Measurements from ENCODE around the gene SIGLEC11. TPM values are rescaled to one million over a fixed set of nuclear protein-coding genes. Genes with fewer than 3 reads are reported as not detected.
A peak's percentile ranks its signal among the peaks of the same experiment; 100 is the strongest.

The SIGLEC11 gene
- total RNA-seq, 1 experiment from 2014 or later, result not detected

- Mint-ChIP-seq H3K27ac (ENCODE audit: unreplicated experiment) (peak overlapping the region; percentile 50), H3K27me3 (ENCODE audit: unreplicated experiment) (peaks cover 24% of the 10 kb centered on the region), H3K36me3 (ENCODE audit: insufficient read depth, unreplicated experiment) (peaks cover 37% of the 10 kb centered on the region), H3K4me3 (ENCODE audit: low read depth, unreplicated experiment) (peak overlapping the region; percentile 20), H3K9me3 (ENCODE audit: low read depth, unreplicated experiment) (peaks cover 2% of the 10 kb centered on the region), H3K4me1 (ENCODE audit: low read depth, unreplicated experiment) (peaks cover 29% of the 10 kb centered on the region)
- intact Hi-C loops (cut with micrococcal nuclease; ENCODE audit: unreplicated experiment), result no loop called here
- CTCF ChIA-PET, result no interaction called here
- TF ChIP-seq CTCF (IDR thresholded peaks at IDR 0.05; ENCODE audit: unreplicated experiment), result no peak
- no TSS peak for BruUV-seq (replicated peaks)
- no peak for DNase-seq
Observed at GRCh38 chr19:49933643-49934042, 27.3 kb downstream of the SIGLEC11 start.

- Mint-ChIP-seq H3K27ac (ENCODE audit: unreplicated experiment) (no peak overlapping the region), H3K4me1 (ENCODE audit: low read depth, unreplicated experiment) (peaks cover 32% of the 10 kb centered on the region), H3K36me3 (ENCODE audit: insufficient read depth, unreplicated experiment) (peaks cover 42% of the 10 kb centered on the region), H3K27me3 (ENCODE audit: unreplicated experiment) (peaks cover 24% of the 10 kb centered on the region), H3K9me3 (ENCODE audit: low read depth, unreplicated experiment) (peaks cover 2% of the 10 kb centered on the region), H3K4me3 (ENCODE audit: low read depth, unreplicated experiment) (no peak overlapping the region)
- intact Hi-C loops (cut with micrococcal nuclease; ENCODE audit: unreplicated experiment), result no loop called here
- CTCF ChIA-PET, result no interaction called here
- no TSS peak for BruUV-seq (replicated peaks)
- DNase-seq, result no peak
- no peak for TF ChIP-seq CTCF (IDR thresholded peaks at IDR 0.05; ENCODE audit: unreplicated experiment)
Observed at GRCh38 chr19:49932731-49933131, 28.2 kb downstream of the SIGLEC11 start.

DNA sequence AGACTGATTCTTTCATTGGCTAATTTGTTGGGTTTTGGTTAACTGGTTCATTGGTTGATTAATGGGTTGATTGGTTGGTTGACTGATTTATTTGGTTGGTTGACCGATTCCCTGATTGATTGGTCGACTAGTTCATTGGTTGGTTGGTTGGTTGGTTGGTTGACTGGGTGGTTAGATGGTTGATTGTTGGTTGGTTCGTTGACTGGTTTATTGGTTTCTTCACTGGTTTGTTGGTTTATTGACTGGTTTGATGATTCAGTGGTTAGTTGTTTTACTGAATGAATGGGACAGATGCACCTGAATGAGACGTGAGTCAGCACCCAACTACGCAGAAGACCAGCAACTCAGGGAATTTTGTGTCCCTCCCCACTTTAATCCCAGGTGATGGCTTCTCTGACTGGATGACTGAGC is 28.9 kb downstream of the SIGLEC11 start:
- DNase-seq, result no peak
- H3K27me3 Mint-ChIP-seq (ENCODE audit: unreplicated experiment), result peaks cover 19% of the 10 kb centered on the region
- CTCF ChIA-PET, result no interaction called here
- H3K4me3 Mint-ChIP-seq (ENCODE audit: low read depth, unreplicated experiment), result no peak overlapping the region
- TF ChIP-seq CTCF (IDR thresholded peaks at IDR 0.05; ENCODE audit: unreplicated experiment), result no peak
- no peak overlapping the region for H3K27ac Mint-ChIP-seq (ENCODE audit: unreplicated experiment)
- H3K9me3 Mint-ChIP-seq (ENCODE audit: low read depth, unreplicated experiment), result peaks cover 2% of the 10 kb centered on the region
- peaks cover 36% of the 10 kb centered on the region for H3K4me1 Mint-ChIP-seq (ENCODE audit: low read depth, unreplicated experiment)
- peaks cover 48% of the 10 kb centered on the region for H3K36me3 Mint-ChIP-seq (ENCODE audit: insufficient read depth, unreplicated experiment)
- BruUV-seq (replicated peaks), result no TSS peak
- intact Hi-C loops (cut with micrococcal nuclease; ENCODE audit: unreplicated experiment), result no loop called here

GRCh38 chr19:49931293-49932040 is 29.5 kb downstream of the SIGLEC11 start:
- CTCF ChIA-PET, result no interaction called here
- Mint-ChIP-seq H3K27me3 (ENCODE audit: unreplicated experiment) (peaks cover 13% of the 10 kb centered on the region), H3K9me3 (ENCODE audit: low read depth, unreplicated experiment) (peaks cover 2% of the 10 kb centered on the region), H3K27ac (ENCODE audit: unreplicated experiment) (peak overlapping the region; percentile 87), H3K4me1 (ENCODE audit: low read depth, unreplicated experiment) (peaks cover 36% of the 10 kb centered on the region), H3K4me3 (ENCODE audit: low read depth, unreplicated experiment) (no peak overlapping the region), H3K36me3 (ENCODE audit: insufficient read depth, unreplicated experiment) (peaks cover 54% of the 10 kb centered on the region)
- no peak for DNase-seq
- BruUV-seq (replicated peaks), result TSS peak; percentile 31
- TF ChIP-seq CTCF (IDR thresholded peaks at IDR 0.05; ENCODE audit: unreplicated experiment), result no peak
- intact Hi-C loops (cut with micrococcal nuclease; ENCODE audit: unreplicated experiment), result no loop called here
